Thoracic aorta (tissue), 2 donors: ENCODE data around the gene CNKSR3. TPM values are rescaled to one million over a fixed set of nuclear protein-coding genes. Genes with fewer than 3 reads are reported as not detected.

Experiments
- ATAC-seq: fragments of 150-250 bp; one replicate; pipeline ENCODE4 v1.8.0; 2017; ENCODE audit warnings: low read depth; ENCODE audit not compliant: insufficient number of reproducible peaks, low FRiP score
- DNase-seq: peaks from one replicate; pipeline ENCODE4 v3.0.0-alpha.2; 2020; ENCODE audit warnings: low spot score
- H3K27ac ChIP-seq, 2 donors: fragments of 200-600 bp; sonication (generic); 1 replicate in 1 of 2; 2 replicates in 1 of 2; pipeline ENCODE4 v1.5.1; 2016; ENCODE audit warnings: mild to moderate bottlenecking in 2 of 2, moderate library complexity in 2 of 2
- H3K27me3 ChIP-seq: fragments of 200-600 bp; sonication (generic); replicated peaks from 2 replicates; pipeline ENCODE4 v1.6.0; 2016; ENCODE audit warnings: mild to moderate bottlenecking; ENCODE audit not compliant: insufficient read depth
- H3K36me3 ChIP-seq: fragments of 200-600 bp; sonication (generic); one replicate; pipeline ENCODE4 v1.5.1; 2016
- H3K4me1 ChIP-seq, 2 donors: fragments of 200-600 bp; sonication (generic); 1 replicate in 1 of 2; 2 replicates in 1 of 2; pipeline versions ENCODE4 v1.5.1 to v1.6.0; 2016; ENCODE audit warnings: low read depth in 2 of 2, mild to moderate bottlenecking in 1 of 2; ENCODE audit not compliant: control insufficient read depth in 1 of 2
- H3K4me3 ChIP-seq: fragments of 200-600 bp; sonication (generic); 2 replicates; pipeline ENCODE4 v1.5.1; 2016; ENCODE audit warnings: mild to moderate bottlenecking
- H3K9me3 ChIP-seq: fragments of 200-600 bp; sonication (generic); 2 replicates; pipeline ENCODE4 v1.5.1; 2016
- total RNA-seq, 2 donors: library from RNA; depleted of rRNA; stranded (reverse); fragments of >200 nt; gene quantifications; one replicate each; pipeline versions ENCODE4 v1.1.0 to v1.2.3, GENCODE V29; 2016
- TF ChIP-seq, protein P1 (sequence below): fragments of 200-600 bp; sonication (generic); IDR thresholded peaks from one replicate; pipeline ENCODE4 v1.5.1; 2019; ENCODE audit warnings: antibody characterized with exemption

The CNKSR3 gene
- total RNA-seq, 2 donors from 2014 or later: 20.2 to 22.9 TPM

DNA sequence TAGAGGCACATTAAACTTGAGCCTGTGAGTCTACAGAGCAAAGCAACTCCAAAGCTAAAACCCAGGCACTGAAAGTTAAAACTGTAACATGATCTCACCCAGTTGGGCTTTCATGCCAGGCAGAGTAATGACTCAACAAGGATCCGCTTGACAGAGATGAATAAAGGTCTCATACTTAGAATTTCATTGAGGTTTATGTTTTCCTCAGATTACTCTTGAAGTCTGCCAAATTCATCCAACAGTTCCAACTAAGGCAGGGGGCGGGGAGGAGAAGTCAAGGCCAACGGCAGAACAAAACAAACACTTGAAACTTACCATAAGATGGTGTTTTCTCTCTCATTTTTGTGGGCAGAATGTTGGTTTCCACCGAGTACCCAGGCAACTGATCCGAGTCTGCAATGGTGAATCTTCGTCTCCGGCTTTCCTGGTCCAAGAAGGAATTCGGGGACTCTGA, 99.8 kb downstream of the CNKSR3 start:
- DNase-seq (peak; percentile 40), ATAC-seq (peak; percentile 97)
- H3K27ac ChIP-seq: peak overlapping the region; percentile 89 to 98
- H3K27me3 ChIP-seq: no peaks in the 10 kb centered on the region
- TF ChIP-seq, protein P1, sequence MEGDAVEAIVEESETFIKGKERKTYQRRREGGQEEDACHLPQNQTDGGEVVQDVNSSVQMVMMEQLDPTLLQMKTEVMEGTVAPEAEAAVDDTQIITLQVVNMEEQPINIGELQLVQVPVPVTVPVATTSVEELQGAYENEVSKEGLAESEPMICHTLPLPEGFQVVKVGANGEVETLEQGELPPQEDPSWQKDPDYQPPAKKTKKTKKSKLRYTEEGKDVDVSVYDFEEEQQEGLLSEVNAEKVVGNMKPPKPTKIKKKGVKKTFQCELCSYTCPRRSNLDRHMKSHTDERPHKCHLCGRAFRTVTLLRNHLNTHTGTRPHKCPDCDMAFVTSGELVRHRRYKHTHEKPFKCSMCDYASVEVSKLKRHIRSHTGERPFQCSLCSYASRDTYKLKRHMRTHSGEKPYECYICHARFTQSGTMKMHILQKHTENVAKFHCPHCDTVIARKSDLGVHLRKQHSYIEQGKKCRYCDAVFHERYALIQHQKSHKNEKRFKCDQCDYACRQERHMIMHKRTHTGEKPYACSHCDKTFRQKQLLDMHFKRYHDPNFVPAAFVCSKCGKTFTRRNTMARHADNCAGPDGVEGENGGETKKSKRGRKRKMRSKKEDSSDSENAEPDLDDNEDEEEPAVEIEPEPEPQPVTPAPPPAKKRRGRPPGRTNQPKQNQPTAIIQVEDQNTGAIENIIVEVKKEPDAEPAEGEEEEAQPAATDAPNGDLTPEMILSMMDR: no peak
- no peaks in the 10 kb centered on the region for H3K9me3 ChIP-seq
- peaks cover 32 to 44% of the 10 kb centered on the region in 2 donors for H3K4me1 ChIP-seq
- H3K36me3 ChIP-seq: peaks cover 8% of the 10 kb centered on the region
- H3K4me3 ChIP-seq: peak overlapping the region; percentile 49

DNA sequence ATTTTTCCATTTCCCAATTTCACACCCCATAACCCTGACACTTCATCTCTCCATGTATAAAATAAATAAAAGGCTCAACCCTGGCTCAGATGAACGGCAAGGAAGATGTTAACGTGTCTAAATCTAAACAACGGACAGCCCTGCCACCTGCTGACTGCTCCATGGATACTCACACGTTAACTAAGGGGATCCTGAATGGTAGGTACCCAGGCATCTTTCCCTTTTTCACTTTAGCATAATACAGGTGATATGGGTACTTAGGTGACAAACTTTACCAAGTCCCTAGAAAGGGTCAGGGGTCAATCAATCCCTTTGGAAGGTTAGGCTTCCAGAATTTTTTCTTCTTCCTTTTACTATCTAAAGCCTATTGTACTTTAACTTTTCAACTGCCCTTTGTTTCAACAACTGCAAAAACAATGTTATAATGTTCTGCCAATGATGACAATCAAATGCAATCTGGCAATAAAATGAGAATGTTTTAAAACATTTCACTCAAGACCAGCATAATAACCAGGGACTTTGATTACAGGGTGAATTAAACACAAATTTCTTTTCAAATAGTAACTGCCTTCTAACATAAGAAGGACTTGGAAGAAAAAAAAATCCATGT, 101.5 kb downstream of the CNKSR3 start:
- Histone ChIP-seq H3K36me3 (peaks cover 4% of the 10 kb centered on the region), H3K4me1 (peaks cover 32 to 51% of the 10 kb centered on the region in 2 donors), H3K9me3 (no peaks in the 10 kb centered on the region), H3K27me3 (no peaks in the 10 kb centered on the region), H3K4me3 (no peak overlapping the region), H3K27ac (peak overlapping the region; percentile 89 to 98)
- ATAC-seq (no peak), DNase-seq (no peak)
- TF ChIP-seq, protein P1: no peak

DNA sequence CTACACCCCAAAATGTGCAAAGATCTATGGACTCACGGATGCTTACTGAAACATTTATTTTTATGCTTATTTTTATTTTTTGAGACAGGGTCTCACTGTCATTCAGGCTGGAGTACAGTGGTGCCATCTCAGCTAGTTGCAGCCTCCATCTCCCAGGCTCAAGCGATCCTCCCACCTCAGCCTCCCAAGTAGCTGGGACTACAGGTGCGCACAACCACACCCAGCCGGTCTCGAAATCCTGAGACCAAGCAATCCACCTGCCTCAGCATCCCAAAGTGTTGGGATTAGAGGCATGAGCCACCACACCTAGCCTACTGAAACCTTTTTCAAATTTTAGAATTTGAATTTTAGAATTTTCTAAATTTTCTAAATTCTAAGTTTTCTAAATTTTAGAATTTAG, 103.0 kb downstream of the CNKSR3 start:
- Histone ChIP-seq H3K36me3 (peaks cover 4% of the 10 kb centered on the region), H3K4me1 (peaks cover 38 to 62% of the 10 kb centered on the region in 2 donors), H3K4me3 (no peak overlapping the region), H3K27ac (peak overlapping the region in 1 of 2 donors; percentile 49), H3K27me3 (no peaks in the 10 kb centered on the region), H3K9me3 (no peaks in the 10 kb centered on the region)
- TF ChIP-seq, protein P1: no peak
- DNase-seq (no peak), ATAC-seq (no peak)

DNA sequence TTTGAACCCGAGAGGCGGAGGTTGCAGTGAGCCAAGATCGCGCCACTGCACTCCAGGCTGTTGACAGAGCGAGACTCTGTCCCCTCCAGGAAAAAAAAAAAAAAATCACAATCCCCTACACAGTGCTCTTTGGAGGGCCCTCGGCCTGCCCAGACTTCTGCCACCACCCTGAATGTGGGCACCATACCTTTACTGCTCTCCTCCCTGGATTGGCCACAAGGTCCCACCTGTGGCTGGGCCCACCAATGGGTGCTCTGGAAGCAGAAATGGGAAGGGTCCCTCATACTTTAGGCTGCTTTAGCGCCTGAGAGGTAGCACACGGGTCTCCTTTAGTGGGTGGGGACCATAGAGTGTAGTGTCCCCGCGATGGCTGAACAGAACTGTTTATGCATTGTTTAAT, 103.6 kb downstream of the CNKSR3 start:
- Histone ChIP-seq H3K36me3 (peaks cover 4% of the 10 kb centered on the region), H3K4me3 (no peak overlapping the region), H3K27me3 (no peaks in the 10 kb centered on the region), H3K9me3 (no peaks in the 10 kb centered on the region), H3K27ac (peak overlapping the region in 1 of 2 donors; percentile 49), H3K4me1 (peaks cover 38 to 56% of the 10 kb centered on the region in 2 donors)
- ATAC-seq: no peak
- TF ChIP-seq, protein P1: no peak
- DNase-seq: no peak

DNA sequence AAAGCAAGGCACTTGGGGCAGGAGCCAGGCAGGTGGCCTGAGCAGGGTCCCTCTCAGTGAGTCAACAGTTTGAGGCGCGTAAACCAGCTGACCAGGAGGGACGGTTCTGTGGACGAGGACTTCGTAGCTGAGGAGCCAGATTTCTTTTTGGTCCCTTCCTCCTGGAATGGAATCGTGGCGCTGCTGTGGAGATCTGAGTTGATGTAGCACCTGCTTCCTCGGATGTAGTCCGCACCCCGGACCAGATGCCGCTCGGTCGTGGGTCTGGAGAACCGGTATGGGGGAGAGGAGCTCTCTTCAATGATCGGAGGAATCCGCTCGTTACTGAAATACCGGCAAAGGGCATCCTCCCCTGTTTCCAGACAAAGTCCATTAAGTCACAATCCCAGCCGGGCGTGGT, 104.2 kb downstream of the CNKSR3 start:
- Histone ChIP-seq H3K4me1 (peaks cover 35 to 50% of the 10 kb centered on the region in 2 donors), H3K27me3 (no peaks in the 10 kb centered on the region), H3K36me3 (peaks cover 8% of the 10 kb centered on the region), H3K4me3 (no peak overlapping the region), H3K9me3 (no peaks in the 10 kb centered on the region), H3K27ac (peak overlapping the region; percentile 23 to 49)
- TF ChIP-seq, protein P1: no peak
- DNase-seq (no peak), ATAC-seq (no peak)
